ENCODE measurements around the gene TRIM44.

DNA sequence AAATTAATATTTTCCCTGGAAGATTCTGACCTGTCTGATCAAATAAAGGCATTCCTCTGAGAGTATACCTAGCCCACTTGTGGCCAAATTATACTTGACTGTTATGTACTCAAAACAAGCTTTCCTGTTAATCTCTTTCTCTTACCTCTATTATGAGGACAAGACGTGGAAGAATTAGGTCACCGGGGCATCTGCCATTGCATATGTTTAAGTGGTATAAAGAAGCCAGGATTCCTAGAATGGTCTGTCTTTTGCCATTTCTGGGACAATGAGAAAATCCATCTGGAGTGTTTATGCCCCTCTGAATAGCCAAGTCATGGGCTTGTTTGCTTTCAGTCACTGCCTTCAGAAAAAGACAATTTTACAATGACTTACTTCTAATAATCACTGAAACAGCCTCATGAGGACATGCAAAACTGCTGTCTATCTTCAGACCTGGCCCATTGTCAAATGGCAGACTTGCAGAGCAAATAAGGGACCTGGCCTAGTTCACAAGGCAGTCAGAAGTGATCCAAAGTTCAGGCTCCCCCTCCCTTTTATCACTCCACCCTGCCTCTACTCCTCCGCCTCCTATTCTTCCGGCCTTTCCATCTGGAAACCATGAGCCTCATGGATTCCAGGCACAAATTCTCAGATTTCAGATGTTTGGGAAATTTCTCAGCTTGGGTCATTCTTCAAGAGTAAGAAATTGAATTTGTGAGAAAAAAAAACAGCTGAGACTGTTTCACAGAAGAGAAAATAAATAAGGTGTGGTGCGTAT lies 153.2 kb downstream of the TRIM44 start:
- TF ChIP-seq, protein P1, sequence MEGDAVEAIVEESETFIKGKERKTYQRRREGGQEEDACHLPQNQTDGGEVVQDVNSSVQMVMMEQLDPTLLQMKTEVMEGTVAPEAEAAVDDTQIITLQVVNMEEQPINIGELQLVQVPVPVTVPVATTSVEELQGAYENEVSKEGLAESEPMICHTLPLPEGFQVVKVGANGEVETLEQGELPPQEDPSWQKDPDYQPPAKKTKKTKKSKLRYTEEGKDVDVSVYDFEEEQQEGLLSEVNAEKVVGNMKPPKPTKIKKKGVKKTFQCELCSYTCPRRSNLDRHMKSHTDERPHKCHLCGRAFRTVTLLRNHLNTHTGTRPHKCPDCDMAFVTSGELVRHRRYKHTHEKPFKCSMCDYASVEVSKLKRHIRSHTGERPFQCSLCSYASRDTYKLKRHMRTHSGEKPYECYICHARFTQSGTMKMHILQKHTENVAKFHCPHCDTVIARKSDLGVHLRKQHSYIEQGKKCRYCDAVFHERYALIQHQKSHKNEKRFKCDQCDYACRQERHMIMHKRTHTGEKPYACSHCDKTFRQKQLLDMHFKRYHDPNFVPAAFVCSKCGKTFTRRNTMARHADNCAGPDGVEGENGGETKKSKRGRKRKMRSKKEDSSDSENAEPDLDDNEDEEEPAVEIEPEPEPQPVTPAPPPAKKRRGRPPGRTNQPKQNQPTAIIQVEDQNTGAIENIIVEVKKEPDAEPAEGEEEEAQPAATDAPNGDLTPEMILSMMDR (optimal IDR thresholded peaks at IDR 0.05 in 1 of 3, IDR thresholded peaks at IDR 0.05 in 1 of 3, conservative IDR thresholded peaks at IDR 0.05 in 1 of 3; ENCODE audit: extremely low read depth in 1 of 3, insufficient read depth in 2 of 3, low read length in 3 of 3): no peak
- TF ChIP-seq EZH2 (IDR thresholded peaks at IDR 0.05; ENCODE audit: low read length): no peak
